Upper lobe of right lung (tissue), 1 donor: Measurements from ENCODE around the gene POLD1. TPM values are rescaled to one million over a fixed set of nuclear protein-coding genes. Genes with fewer than 3 reads are reported as not detected.
"Not testable (repeated sequence)": the region's sequence is repeated elsewhere in the genome, so short reads cannot be mapped to it uniquely, and the experiment has no call there.

Experiments used
- ATAC-seq: fragments of 200-7000 bp; cut with Tn5 transposase; one replicate; pipeline ENCODE4 v1.9.1; 2020; ENCODE audit warnings: mild to moderate bottlenecking, moderate library complexity
- DNase-seq: peaks from one replicate; pipeline ENCODE4 v3.0.0-alpha.2; 2020
- H3K27ac ChIP-seq: fragments of 200-600 bp; one replicate; pipeline ENCODE4 v1.8.0; 2022
- H3K27me3 ChIP-seq: fragments of 200-600 bp; one replicate; pipeline ENCODE4 v1.8.0; 2022; ENCODE audit warnings: mild to moderate bottlenecking
- H3K36me3 ChIP-seq: fragments of 200-600 bp; one replicate; pipeline ENCODE4 v1.8.0; 2022
- H3K4me1 ChIP-seq: fragments of 200-600 bp; one replicate; pipeline ENCODE4 v1.8.0; 2022
- H3K4me3 ChIP-seq: fragments of 200-600 bp; one replicate; pipeline ENCODE4 v1.8.0; 2022; ENCODE audit warnings: mild to moderate bottlenecking
- H3K9me3 ChIP-seq: fragments of 200-600 bp; one replicate; pipeline ENCODE4 v1.8.0; 2022
- CTCF ChIP-seq: fragments of 200-600 bp; IDR thresholded peaks from one replicate; pipeline ENCODE4 v1.8.0; 2022; ENCODE audit warnings: antibody characterized with exemption
- intact Hi-C: fragments of 100-400 bp; cut with DNase I; formaldehyde crosslinking; loops from one replicate; pipeline ENCODE4 v1.11.0; 2022
- total RNA-seq: library from RNA; stranded (reverse); fragmentation: NEBNext Ultra II Directional; extraction: Animal tissue kit (Norgen Biotek cat#: 25700); gene quantifications from one replicate; pipeline ENCODE4 v1.2.1, GENCODE V29; 2021
- donor health status: DM: no; HTN: yes; CAD: no; lungs with severe emphysema.

Gene POLD1
- total RNA-seq, 1 donor from 2014 or later = 34.4 TPM

- DNase-seq (no peak), ATAC-seq (no peak)
- Histone ChIP-seq H3K9me3 (no peaks in the 10 kb centered on the region), H3K27ac (no peak overlapping the region), H3K36me3 (no peaks in the 10 kb centered on the region), H3K4me1 (peaks cover 14% of the 10 kb centered on the region), H3K4me3 (no peak overlapping the region), H3K27me3 (peaks cover 4% of the 10 kb centered on the region)
- no peak for TF ChIP-seq CTCF
- intact Hi-C loops = no loop called here
These were observed 51.5 kb downstream of the POLD1 start for GRCh38 chr19:50435627-50436026.

- Histone ChIP-seq H3K4me3 (no peak overlapping the region), H3K36me3 (no peaks in the 10 kb centered on the region), H3K4me1 (no peaks in the 10 kb centered on the region), H3K9me3 (no peaks in the 10 kb centered on the region), H3K27me3 (no peaks in the 10 kb centered on the region), H3K27ac (no peak overlapping the region)
- no peak for DNase-seq
- intact Hi-C loops = no loop called here
- TF ChIP-seq CTCF = no peak
- no peak for ATAC-seq
These were observed 53.8 kb downstream of the POLD1 start for GRCh38 chr19:50437862-50438449.

- H3K4me1 ChIP-seq, ATAC-seq, intact Hi-C loops, DNase-seq, H3K27ac ChIP-seq, H3K27me3 ChIP-seq, H3K9me3 ChIP-seq, H3K4me3 ChIP-seq, H3K36me3 ChIP-seq: not testable (repeated sequence)
These were observed 55.0 kb downstream of the POLD1 start for GRCh38 chr19:50439130-50439529.

- Histone ChIP-seq H3K4me3 (no peak overlapping the region), H3K27me3 (no peaks in the 10 kb centered on the region), H3K27ac (no peak overlapping the region), H3K36me3 (no peaks in the 10 kb centered on the region), H3K4me1 (no peaks in the 10 kb centered on the region), H3K9me3 (no peaks in the 10 kb centered on the region)
- intact Hi-C loops = no loop called here
- ATAC-seq (no peak), DNase-seq (no peak)
- no peak for TF ChIP-seq CTCF
These were observed 59.9 kb downstream of the POLD1 start for GRCh38 chr19:50444059-50444458.

- no peak for TF ChIP-seq CTCF
These were observed 62.9 kb downstream of the POLD1 start for GRCh38 chr19:50447053-50447452.

GRCh38 chr19:50447750-50448149 lies 63.6 kb downstream of the POLD1 start:
- H3K9me3 ChIP-seq = no peaks in the 10 kb centered on the region
- TF ChIP-seq CTCF = no peak
- H3K4me3 ChIP-seq = no peak overlapping the region
- H3K4me1 ChIP-seq = no peaks in the 10 kb centered on the region
- ATAC-seq (no peak), DNase-seq (no peak)
- H3K36me3 ChIP-seq = no peaks in the 10 kb centered on the region
- peaks cover 6% of the 10 kb centered on the region for H3K27me3 ChIP-seq
- H3K27ac ChIP-seq = no peak overlapping the region
- intact Hi-C loops = no loop called here

More at GRCh38 chr19:50447053-50447452, 62.9 kb downstream of the POLD1 start:
- no peaks in the 10 kb centered on the region for H3K36me3 ChIP-seq
- ATAC-seq (no peak), DNase-seq (no peak)
- H3K9me3 ChIP-seq = no peaks in the 10 kb centered on the region
- intact Hi-C loops = no loop called here
- no peaks in the 10 kb centered on the region for H3K4me1 ChIP-seq
- H3K4me3 ChIP-seq = no peak overlapping the region
- H3K27ac ChIP-seq = no peak overlapping the region
- peaks cover 6% of the 10 kb centered on the region for H3K27me3 ChIP-seq
